Liver (tissue), 9 donors: Measurements from ENCODE around the gene HACE1. TPM values are rescaled to one million over a fixed set of nuclear protein-coding genes. Genes with fewer than 3 reads are reported as not detected.

Experiments
- DNase-seq: peaks from one replicate; pipeline ENCODE4 v3.0.0-alpha.2; 2017; ENCODE audit warnings: low spot score
- H3K27ac ChIP-seq, 2 donors: one replicate each; pipeline ENCODE4 v1.7.0; 2013; ENCODE audit warnings: inconsistent platforms in 2 of 2, low read length in 2 of 2, control low read depth in 1 of 2, low read depth in 1 of 2, mild to moderate bottlenecking in 1 of 2
- H3K27me3 ChIP-seq, 4 donors: one replicate each; pipeline versions ENCODE4 v1.6.1 to v1.7.0; 2013; ENCODE audit warnings: low read length in 3 of 4, inconsistent platforms in 1 of 4, mild to moderate bottlenecking in 1 of 4, moderate library complexity in 1 of 4; ENCODE audit not compliant: control insufficient read depth in 4 of 4, insufficient read depth in 4 of 4
- H3K36me3 ChIP-seq, 4 donors: one replicate each; pipeline versions ENCODE4 v1.6.1 to v1.7.0; 2013; ENCODE audit warnings: low read length in 3 of 4, mild to moderate bottlenecking in 3 of 4, low read depth in 1 of 4, moderate library complexity in 1 of 4; ENCODE audit not compliant: control insufficient read depth in 4 of 4, insufficient read depth in 3 of 4
- H3K4me1 ChIP-seq, 4 donors: one replicate each; pipeline versions ENCODE4 v1.6.1 to v1.7.0; 2013; ENCODE audit warnings: low read length in 3 of 4, mild to moderate bottlenecking in 3 of 4, moderate library complexity in 1 of 4; ENCODE audit not compliant: control insufficient read depth in 4 of 4, insufficient read depth in 4 of 4
- H3K4me3 ChIP-seq, 3 donors: one replicate each; pipeline versions ENCODE4 v1.6.1 to v1.7.0; 2013; ENCODE audit warnings: low read length in 3 of 3, control low read depth in 1 of 3, low read depth in 1 of 3, mild to moderate bottlenecking in 1 of 3
- H3K9ac ChIP-seq, 2 donors: one replicate each; pipeline ENCODE4 v1.7.0; 2013; ENCODE audit warnings: low read length in 2 of 2, mild to moderate bottlenecking in 2 of 2, moderate library complexity in 2 of 2, control low read depth in 1 of 2, low read depth in 1 of 2
- H3K9me3 ChIP-seq, 4 donors: one replicate each; pipeline versions ENCODE4 v1.6.1 to v1.7.0; 2013; ENCODE audit warnings: low read length in 3 of 4; ENCODE audit not compliant: control insufficient read depth in 4 of 4
- ATF3 ChIP-seq: IDR thresholded peaks from 2 replicates; pipeline ENCODE4 v1.6.1; 2016; ENCODE audit warnings: antibody characterized with exemption
- EGR1 ChIP-seq, 2 donors: IDR thresholded peaks; 2 replicates each; pipeline ENCODE4 v1.6.1; 2016 to 2018; ENCODE audit warnings: antibody characterized with exemption in 2 of 2, low read depth in 2 of 2
- FOXA2 ChIP-seq: IDR thresholded peaks from 2 replicates; pipeline ENCODE4 v1.6.1; 2016; ENCODE audit warnings: antibody characterized with exemption
- GABPA ChIP-seq, 2 donors: IDR thresholded peaks in 1 of 2; conservative IDR thresholded peaks in 1 of 2; 2 replicates each; pipeline ENCODE4 v1.6.1; 2016; ENCODE audit warnings: antibody characterized with exemption in 2 of 2, mild to moderate bottlenecking in 1 of 2, moderate library complexity in 1 of 2
- HNF4A ChIP-seq, 2 donors: conservative IDR thresholded peaks; 2 replicates each; pipeline ENCODE4 v1.6.1; 2016; ENCODE audit warnings: antibody characterized with exemption in 2 of 2, mild to moderate bottlenecking in 2 of 2
- JUND ChIP-seq, 2 donors: IDR thresholded peaks; 2 replicates each; pipeline ENCODE4 v1.6.1; 2016; ENCODE audit warnings: antibody characterized with exemption in 2 of 2
- NR2F2 ChIP-seq: IDR thresholded peaks from 2 replicates; pipeline ENCODE4 v1.6.1; 2016; ENCODE audit warnings: antibody characterized with exemption
- REST ChIP-seq: IDR thresholded peaks from 2 replicates; pipeline ENCODE4 v1.6.1; 2016; ENCODE audit warnings: antibody characterized with exemption, mild to moderate bottlenecking
- RXRA ChIP-seq, 2 donors: IDR thresholded peaks; 2 replicates each; pipeline ENCODE4 v1.6.1; 2017 to 2018; ENCODE audit warnings: antibody characterized with exemption in 2 of 2, mild to moderate bottlenecking in 1 of 2
- YY1 ChIP-seq: IDR thresholded peaks from 2 replicates; pipeline ENCODE4 v1.6.1; 2016; ENCODE audit warnings: antibody characterized with exemption, mild to moderate bottlenecking
- WGBS: extraction: QIAGEN DNeasy Blood & Tissue Kit; methylation state at CpG from one replicate; pipeline ENCODE4 v1.1.7; 2013; 5-methylcytosine and 5-hydroxymethylcytosine counted together
- polyA plus RNA-seq, 2 donors: library from polyadenylated mRNA; stranded (reverse) in 1 of 2; unstranded in 1 of 2; fragments of 200-250 nt in 1 of 2; fragments of >200 nt in 1 of 2; fragmentation: Nextera tagmentation in 1 of 2; extraction: Ambion mirVana in 1 of 2; gene quantifications; one replicate each; pipeline versions ENCODE4 v1.2.1 to v1.2.3, GENCODE V29; 2013 to 2015
- total RNA-seq, 2 donors: library from RNA; depleted of rRNA; stranded (reverse); fragments of >200 nt; gene quantifications; one replicate each; pipeline ENCODE4 v1.2.3, GENCODE V29; 2014
- TF ChIP-seq, protein P1 (sequence below): IDR thresholded peaks from 2 replicates; pipeline ENCODE4 v1.6.1; 2016; ENCODE audit warnings: antibody characterized with exemption
- TF ChIP-seq, protein P2 (sequence below): fragments of 150-350 bp; IDR thresholded peaks from 2 replicates; pipeline ENCODE4 v1.5.1; 2017; ENCODE audit warnings: improper control_type of control experiment, low read depth, low read length; ENCODE audit not compliant: missing input control
- donor health status: healthy.
- donor health status: healthy.
- donor health status: healthy.
- donor health status: healthy.
- donor health status: healthy.

Gene HACE1
- total and polyA plus RNA-seq, 4 donors: 1.3 to 7.2 (median 2.5) TPM

DNA sequence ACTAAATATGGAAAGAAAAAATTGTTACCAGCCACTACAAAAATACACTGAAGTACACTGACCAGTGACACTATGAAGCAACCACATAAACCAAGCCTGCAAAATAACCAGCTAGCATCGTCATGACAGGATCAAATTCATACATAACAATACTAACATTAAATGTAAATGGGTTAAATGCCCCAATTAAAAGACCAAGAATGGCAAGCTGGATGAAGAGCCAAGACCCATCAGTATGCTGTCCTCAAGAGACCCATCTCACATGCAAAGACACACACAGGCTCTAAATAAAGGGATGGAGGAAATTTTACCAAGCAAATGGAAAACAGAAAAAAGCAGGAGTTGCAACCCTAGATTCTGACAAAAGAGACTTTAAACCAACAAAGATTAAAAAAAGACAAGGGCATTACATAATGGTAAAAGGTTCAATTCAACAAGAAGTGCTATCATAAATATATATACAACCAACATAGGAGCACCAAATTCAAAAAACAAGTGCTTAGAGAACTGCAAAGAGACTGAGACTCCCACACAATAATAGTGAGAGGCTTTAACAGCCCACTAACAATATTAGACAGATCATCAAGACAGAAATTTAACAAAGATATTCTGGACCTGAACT lies 104.8 kb downstream of the HACE1 start:
- H3K9me3 ChIP-seq: peaks cover 0 to 8% (median under 1%) of the 10 kb centered on the region in 4 donors
- H3K36me3 ChIP-seq: peaks cover 0 to 4% (median under 1%) of the 10 kb centered on the region in 4 donors
- H3K9ac ChIP-seq: no peak overlapping the region
- H3K27me3 ChIP-seq: no peaks in the 10 kb centered on the region
- TF ChIP-seq JUND (IDR thresholded peaks at IDR 0.05) (no peak), REST (no peak), NR2F2 (no peak), EGR1 (IDR thresholded peaks at IDR 0.05; ENCODE audit: low read depth in 2 of 2) (no peak), ATF3 (no peak), RXRA (IDR thresholded peaks at IDR 0.05) (no peak), YY1 (no peak), GABPA (IDR thresholded peaks at IDR 0.05 in 1 of 2, conservative IDR thresholded peaks at IDR 0.05 in 1 of 2) (no peak), HNF4A (conservative IDR thresholded peaks at IDR 0.05) (no peak), FOXA2 (no peak)
- TF ChIP-seq, protein P1, sequence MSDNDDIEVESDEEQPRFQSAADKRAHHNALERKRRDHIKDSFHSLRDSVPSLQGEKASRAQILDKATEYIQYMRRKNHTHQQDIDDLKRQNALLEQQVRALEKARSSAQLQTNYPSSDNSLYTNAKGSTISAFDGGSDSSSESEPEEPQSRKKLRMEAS: no peak
- TF ChIP-seq, protein P2, sequence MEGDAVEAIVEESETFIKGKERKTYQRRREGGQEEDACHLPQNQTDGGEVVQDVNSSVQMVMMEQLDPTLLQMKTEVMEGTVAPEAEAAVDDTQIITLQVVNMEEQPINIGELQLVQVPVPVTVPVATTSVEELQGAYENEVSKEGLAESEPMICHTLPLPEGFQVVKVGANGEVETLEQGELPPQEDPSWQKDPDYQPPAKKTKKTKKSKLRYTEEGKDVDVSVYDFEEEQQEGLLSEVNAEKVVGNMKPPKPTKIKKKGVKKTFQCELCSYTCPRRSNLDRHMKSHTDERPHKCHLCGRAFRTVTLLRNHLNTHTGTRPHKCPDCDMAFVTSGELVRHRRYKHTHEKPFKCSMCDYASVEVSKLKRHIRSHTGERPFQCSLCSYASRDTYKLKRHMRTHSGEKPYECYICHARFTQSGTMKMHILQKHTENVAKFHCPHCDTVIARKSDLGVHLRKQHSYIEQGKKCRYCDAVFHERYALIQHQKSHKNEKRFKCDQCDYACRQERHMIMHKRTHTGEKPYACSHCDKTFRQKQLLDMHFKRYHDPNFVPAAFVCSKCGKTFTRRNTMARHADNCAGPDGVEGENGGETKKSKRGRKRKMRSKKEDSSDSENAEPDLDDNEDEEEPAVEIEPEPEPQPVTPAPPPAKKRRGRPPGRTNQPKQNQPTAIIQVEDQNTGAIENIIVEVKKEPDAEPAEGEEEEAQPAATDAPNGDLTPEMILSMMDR: no peak
- DNase-seq: no peak
- 99% methylated on average over 1 of the region's 1 CpG for WGBS
- no peak overlapping the region for H3K27ac ChIP-seq
- H3K4me3 ChIP-seq: no peak overlapping the region
- H3K4me1 ChIP-seq: no peaks in the 10 kb centered on the region

GRCh38 chr6:104753251-104753650 lies 106.5 kb downstream of the HACE1 start:
- Histone ChIP-seq H3K9ac (no peak overlapping the region), H3K27me3 (no peaks in the 10 kb centered on the region), H3K27ac (no peak overlapping the region), H3K4me1 (no peaks in the 10 kb centered on the region), H3K9me3 (peaks cover 0 to 8% (median under 1%) of the 10 kb centered on the region in 4 donors), H3K36me3 (peaks cover 0 to 4% (median under 1%) of the 10 kb centered on the region in 4 donors), H3K4me3 (no peak overlapping the region)
- TF ChIP-seq GABPA (IDR thresholded peaks at IDR 0.05 in 1 of 2, conservative IDR thresholded peaks at IDR 0.05 in 1 of 2): no peak
- TF ChIP-seq HNF4A (conservative IDR thresholded peaks at IDR 0.05): no peak
- no peak for TF ChIP-seq JUND (IDR thresholded peaks at IDR 0.05)
- DNase-seq: no peak
- 74% methylated on average over 2 of the region's 2 CpGs for WGBS
